Measurements from ENCODE around the gene IRF8.
"Not testable (repeated sequence)": the region's sequence is repeated elsewhere in the genome, so short reads cannot be mapped to it uniquely, and the experiment has no call there.

The IRF8 gene

DNA sequence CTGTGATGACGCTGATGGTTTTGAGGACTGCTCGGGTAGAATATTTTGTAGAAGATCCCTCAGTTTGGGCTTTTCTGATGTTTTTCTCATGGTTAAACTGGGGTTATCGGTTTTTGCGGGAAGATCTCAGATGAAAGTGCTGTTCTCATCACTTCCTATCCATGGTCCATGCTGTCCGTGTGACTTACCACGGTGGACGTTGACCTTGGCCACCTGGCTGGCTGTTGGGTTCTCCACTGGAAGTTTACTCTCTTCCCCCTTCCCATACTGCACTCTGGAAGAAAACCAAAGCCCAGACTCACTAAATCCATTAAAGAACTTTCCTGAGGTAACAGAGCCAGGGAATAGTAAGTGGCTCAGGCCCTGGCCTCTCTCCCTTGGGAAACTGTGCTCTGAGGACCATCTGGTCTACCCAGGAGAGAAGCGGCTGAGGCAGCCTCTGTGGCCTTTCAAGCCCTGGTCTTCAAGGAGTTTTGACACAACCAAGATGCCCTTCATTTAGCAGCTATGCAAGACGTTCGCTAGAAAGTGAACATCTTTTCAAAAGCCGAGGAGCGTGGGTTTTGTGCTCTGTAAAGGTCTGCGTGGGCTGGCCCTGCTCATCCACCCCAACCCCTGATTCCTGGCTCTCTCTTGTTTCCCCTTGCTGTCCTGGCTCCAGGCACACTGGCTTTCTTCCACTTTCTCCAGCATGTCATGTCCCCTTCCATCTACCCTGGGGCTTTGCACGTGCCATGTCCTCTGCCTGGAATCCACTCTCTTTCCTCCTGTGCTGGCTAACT, 43.1 kb downstream of the IRF8 start:
- Histone ChIP-seq H3K4me1 (ENCODE audit: insufficient read depth, low read length) (no peaks in the 10 kb centered on the region), H3K4me3 (ENCODE audit: low read depth in 1 of 2, low read length in 2 of 2) (no peak overlapping the region), H3K4me2 (ENCODE audit: insufficient read depth, low read length) (no peak overlapping the region), H4K20me1 (ENCODE audit: insufficient read depth, low read length) (no peaks in the 10 kb centered on the region), H3K9me3 (ENCODE audit: insufficient read depth, low read length, severe bottlenecking) (no peaks in the 10 kb centered on the region), H3K27ac (ENCODE audit: low read length) (no peak overlapping the region), H3K27me3 (ENCODE audit: insufficient read depth, low read length, poor library complexity) (no peaks in the 10 kb centered on the region), H2AFZ (ENCODE audit: low read depth, low read length) (no peak overlapping the region), H3K36me3 (ENCODE audit: insufficient read depth, low read length) (no peaks in the 10 kb centered on the region), H3K79me2 (ENCODE audit: insufficient read depth, low read length) (no peaks in the 10 kb centered on the region), H3K9ac (ENCODE audit: low read depth, low read length) (no peak overlapping the region)
- TF ChIP-seq, protein P1, sequence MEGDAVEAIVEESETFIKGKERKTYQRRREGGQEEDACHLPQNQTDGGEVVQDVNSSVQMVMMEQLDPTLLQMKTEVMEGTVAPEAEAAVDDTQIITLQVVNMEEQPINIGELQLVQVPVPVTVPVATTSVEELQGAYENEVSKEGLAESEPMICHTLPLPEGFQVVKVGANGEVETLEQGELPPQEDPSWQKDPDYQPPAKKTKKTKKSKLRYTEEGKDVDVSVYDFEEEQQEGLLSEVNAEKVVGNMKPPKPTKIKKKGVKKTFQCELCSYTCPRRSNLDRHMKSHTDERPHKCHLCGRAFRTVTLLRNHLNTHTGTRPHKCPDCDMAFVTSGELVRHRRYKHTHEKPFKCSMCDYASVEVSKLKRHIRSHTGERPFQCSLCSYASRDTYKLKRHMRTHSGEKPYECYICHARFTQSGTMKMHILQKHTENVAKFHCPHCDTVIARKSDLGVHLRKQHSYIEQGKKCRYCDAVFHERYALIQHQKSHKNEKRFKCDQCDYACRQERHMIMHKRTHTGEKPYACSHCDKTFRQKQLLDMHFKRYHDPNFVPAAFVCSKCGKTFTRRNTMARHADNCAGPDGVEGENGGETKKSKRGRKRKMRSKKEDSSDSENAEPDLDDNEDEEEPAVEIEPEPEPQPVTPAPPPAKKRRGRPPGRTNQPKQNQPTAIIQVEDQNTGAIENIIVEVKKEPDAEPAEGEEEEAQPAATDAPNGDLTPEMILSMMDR (IDR thresholded peaks at IDR 0.05; ENCODE audit: borderline replicate concordance, extremely low read depth, low read length, poor library complexity, severe bottlenecking): no peak
- no peak for TF ChIP-seq EZH2 (IDR thresholded peaks at IDR 0.05; ENCODE audit: borderline replicate concordance, low read depth, low read length, severe bottlenecking)
- ATAC-seq (ENCODE audit: insufficient read depth, low read depth) (no peak), DNase-seq (no peak)

DNA sequence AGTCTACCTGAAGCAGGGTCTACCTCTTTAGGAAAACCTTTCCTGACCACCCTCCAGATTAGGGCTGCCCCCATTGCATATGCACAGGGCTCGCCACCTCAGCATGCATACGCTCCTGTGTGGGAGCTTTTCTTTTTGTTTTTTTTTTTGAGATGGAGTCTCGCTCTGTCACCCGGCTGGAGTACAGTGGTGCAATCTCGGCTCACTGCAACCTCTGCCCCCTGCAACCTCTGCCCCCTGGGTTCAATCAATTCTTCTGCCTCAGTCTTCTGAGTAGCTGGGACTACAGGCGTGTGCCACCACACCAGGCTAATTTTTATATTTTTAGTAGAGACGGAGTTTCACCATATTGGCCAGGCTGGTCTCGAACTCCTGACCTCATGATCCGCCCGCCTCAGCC, 43.7 kb downstream of the IRF8 start:
- DNase-seq; H3K4me1 ChIP-seq (ENCODE audit: insufficient read depth, low read length); H3K9ac ChIP-seq (ENCODE audit: low read depth, low read length); H3K79me2 ChIP-seq (ENCODE audit: insufficient read depth, low read length); H3K4me2 ChIP-seq (ENCODE audit: insufficient read depth, low read length); ATAC-seq (ENCODE audit: insufficient read depth, low read depth); H3K9me3 ChIP-seq (ENCODE audit: insufficient read depth, low read length, severe bottlenecking); H3K27ac ChIP-seq (ENCODE audit: low read length); H2AFZ ChIP-seq (ENCODE audit: low read depth, low read length); H3K4me3 ChIP-seq (ENCODE audit: low read depth in 1 of 2, low read length in 2 of 2); H3K36me3 ChIP-seq (ENCODE audit: insufficient read depth, low read length); H4K20me1 ChIP-seq (ENCODE audit: insufficient read depth, low read length); H3K27me3 ChIP-seq (ENCODE audit: insufficient read depth, low read length, poor library complexity): not testable (repeated sequence)

DNA sequence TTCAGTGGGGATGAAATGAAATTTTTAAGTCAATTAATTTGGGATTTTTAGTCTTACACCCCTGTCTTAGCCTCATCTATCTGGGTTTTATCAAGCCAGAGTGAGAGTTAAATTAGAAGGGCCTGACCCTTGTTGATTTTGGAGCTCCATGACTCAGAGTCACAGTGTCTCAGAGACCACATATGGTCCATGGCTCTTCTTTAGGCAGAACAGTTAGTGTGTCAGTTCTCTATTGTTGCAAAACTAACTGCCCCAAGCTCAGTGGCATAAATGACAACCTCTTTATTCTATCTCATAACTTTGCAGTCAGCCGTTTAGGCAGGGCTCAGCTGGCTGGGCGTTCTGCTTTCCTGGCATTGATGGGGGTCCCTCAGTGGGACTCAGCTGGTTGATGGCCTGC, 44.7 kb downstream of the IRF8 start:
- Histone ChIP-seq H3K4me3 (ENCODE audit: low read depth in 1 of 2, low read length in 2 of 2) (no peak overlapping the region), H3K27me3 (ENCODE audit: insufficient read depth, low read length, poor library complexity) (no peaks in the 10 kb centered on the region), H3K9me3 (ENCODE audit: insufficient read depth, low read length, severe bottlenecking) (no peaks in the 10 kb centered on the region), H3K4me1 (ENCODE audit: insufficient read depth, low read length) (no peaks in the 10 kb centered on the region), H3K36me3 (ENCODE audit: insufficient read depth, low read length) (no peaks in the 10 kb centered on the region), H3K9ac (ENCODE audit: low read depth, low read length) (no peak overlapping the region), H3K4me2 (ENCODE audit: insufficient read depth, low read length) (no peak overlapping the region), H2AFZ (ENCODE audit: low read depth, low read length) (no peak overlapping the region), H3K79me2 (ENCODE audit: insufficient read depth, low read length) (no peaks in the 10 kb centered on the region), H3K27ac (ENCODE audit: low read length) (no peak overlapping the region), H4K20me1 (ENCODE audit: insufficient read depth, low read length) (no peaks in the 10 kb centered on the region)
- TF ChIP-seq EZH2 (IDR thresholded peaks at IDR 0.05; ENCODE audit: borderline replicate concordance, low read depth, low read length, severe bottlenecking): no peak
- TF ChIP-seq, protein P1 (IDR thresholded peaks at IDR 0.05; ENCODE audit: borderline replicate concordance, extremely low read depth, low read length, poor library complexity, severe bottlenecking): no peak
- ATAC-seq (ENCODE audit: insufficient read depth, low read depth) (no peak), DNase-seq (no peak)

DNA sequence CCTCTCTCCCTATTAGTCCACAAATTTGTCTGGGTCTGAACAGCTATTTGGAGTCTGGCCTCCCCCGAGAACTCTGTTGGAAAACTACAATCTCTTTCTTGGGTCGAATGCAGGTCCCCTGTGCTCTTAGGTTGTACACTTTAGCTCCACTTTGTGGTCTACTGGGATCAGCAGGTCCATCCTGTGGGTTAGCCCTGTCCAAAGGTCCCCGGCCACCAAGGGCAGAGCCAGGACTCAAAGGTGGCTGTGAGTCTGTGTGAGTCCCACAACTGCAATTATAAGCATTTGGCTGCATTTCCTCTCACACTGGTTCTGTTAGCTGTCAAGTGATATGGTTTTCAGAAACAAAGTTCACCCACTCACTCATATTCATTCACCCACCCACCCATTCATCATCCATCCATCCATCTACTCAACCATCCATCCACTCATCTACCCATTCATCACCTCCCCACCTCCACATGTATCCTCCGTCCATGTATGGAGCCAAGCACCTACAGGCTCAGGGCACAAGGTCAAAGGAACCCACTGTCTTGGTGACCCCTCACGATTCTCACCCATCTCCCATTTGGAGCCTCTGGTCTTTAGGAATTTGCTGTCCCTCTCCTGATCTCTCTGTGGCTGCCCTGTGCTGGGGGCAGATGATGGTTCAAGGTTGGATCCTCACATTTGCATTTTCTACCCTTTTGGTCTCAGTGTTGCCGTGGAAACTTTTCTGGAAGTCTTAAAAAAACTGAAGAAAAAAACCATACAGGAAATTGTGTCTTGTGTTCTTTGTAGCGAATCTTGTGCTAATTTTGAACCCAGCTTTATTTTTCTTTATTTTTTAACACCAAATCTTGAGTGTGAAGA, 45.8 kb downstream of the IRF8 start:
- no peaks in the 10 kb centered on the region for H3K4me1 ChIP-seq (ENCODE audit: insufficient read depth, low read length)
- no peaks in the 10 kb centered on the region for H3K27me3 ChIP-seq (ENCODE audit: insufficient read depth, low read length, poor library complexity)
- no peak overlapping the region for H3K4me2 ChIP-seq (ENCODE audit: insufficient read depth, low read length)
- H2AFZ ChIP-seq (ENCODE audit: low read depth, low read length): no peak overlapping the region
- no peak overlapping the region for H3K9ac ChIP-seq (ENCODE audit: low read depth, low read length)
- H3K9me3 ChIP-seq (ENCODE audit: insufficient read depth, low read length, severe bottlenecking): no peaks in the 10 kb centered on the region
- no peaks in the 10 kb centered on the region for H4K20me1 ChIP-seq (ENCODE audit: insufficient read depth, low read length)
- no peak for TF ChIP-seq EZH2 (IDR thresholded peaks at IDR 0.05; ENCODE audit: borderline replicate concordance, low read depth, low read length, severe bottlenecking)
- TF ChIP-seq, protein P1 (IDR thresholded peaks at IDR 0.05; ENCODE audit: borderline replicate concordance, extremely low read depth, low read length, poor library complexity, severe bottlenecking): no peak
- no peaks in the 10 kb centered on the region for H3K36me3 ChIP-seq (ENCODE audit: insufficient read depth, low read length)
- H3K79me2 ChIP-seq (ENCODE audit: insufficient read depth, low read length): no peaks in the 10 kb centered on the region
- ATAC-seq (ENCODE audit: insufficient read depth, low read depth): no peak
- no peak overlapping the region for H3K4me3 ChIP-seq (ENCODE audit: low read depth in 1 of 2, low read length in 2 of 2)
- DNase-seq: no peak
- H3K27ac ChIP-seq (ENCODE audit: low read length): no peak overlapping the region
